Vagina (tissue), 2 donors: ENCODE results near the gene DND1.
"Not testable (repeated sequence)": the region's sequence is repeated elsewhere in the genome, so short reads cannot be mapped to it uniquely, and the experiment has no call there.

Source experiments
- POLR2AphosphoS5 ChIP-seq, 2 donors: sonication (generic); formaldehyde crosslinking; IDR thresholded peaks; one replicate each; pipeline ENCODE4 v1.9.0; 2017; ENCODE audit warnings: antibody characterized with exemption in 2 of 2, mild to moderate bottlenecking in 2 of 2, low read depth in 1 of 2; ENCODE audit not compliant: insufficient read depth in 1 of 2
- TF ChIP-seq, protein P1 (sequence below), 3 experiments: fragments of 450-650 bp in 2 of 3; fragments of 200-600 bp in 1 of 3; sonication (generic) in 1 of 3; IDR thresholded peaks; one replicate each; pipeline ENCODE4 v1.5.1; 2017 to 2019; ENCODE audit warnings: antibody characterized with exemption in 3 of 3, mild to moderate bottlenecking in 2 of 3, moderate library complexity in 2 of 3

DNA sequence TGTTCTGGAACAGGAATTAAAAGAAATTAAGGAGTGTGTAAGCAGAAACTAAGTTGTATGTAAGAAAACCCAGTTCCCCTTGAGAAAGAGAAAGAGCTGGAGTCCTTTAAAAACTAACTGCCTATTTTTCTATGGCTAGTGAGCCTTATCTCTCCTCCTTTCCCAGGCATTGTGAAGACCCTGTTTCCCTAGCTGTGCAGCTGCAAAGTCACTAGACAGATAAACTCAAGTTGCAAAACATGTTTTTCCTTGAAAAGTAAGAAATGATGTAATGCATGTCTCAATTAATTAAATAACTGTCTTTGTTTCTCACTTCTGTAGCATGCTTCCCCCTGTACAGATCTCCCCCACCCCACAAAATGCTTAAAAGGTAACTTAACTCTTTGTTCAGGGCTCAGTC, 50.3 kb downstream of the DND1 start:
- TF ChIP-seq, protein P1, sequence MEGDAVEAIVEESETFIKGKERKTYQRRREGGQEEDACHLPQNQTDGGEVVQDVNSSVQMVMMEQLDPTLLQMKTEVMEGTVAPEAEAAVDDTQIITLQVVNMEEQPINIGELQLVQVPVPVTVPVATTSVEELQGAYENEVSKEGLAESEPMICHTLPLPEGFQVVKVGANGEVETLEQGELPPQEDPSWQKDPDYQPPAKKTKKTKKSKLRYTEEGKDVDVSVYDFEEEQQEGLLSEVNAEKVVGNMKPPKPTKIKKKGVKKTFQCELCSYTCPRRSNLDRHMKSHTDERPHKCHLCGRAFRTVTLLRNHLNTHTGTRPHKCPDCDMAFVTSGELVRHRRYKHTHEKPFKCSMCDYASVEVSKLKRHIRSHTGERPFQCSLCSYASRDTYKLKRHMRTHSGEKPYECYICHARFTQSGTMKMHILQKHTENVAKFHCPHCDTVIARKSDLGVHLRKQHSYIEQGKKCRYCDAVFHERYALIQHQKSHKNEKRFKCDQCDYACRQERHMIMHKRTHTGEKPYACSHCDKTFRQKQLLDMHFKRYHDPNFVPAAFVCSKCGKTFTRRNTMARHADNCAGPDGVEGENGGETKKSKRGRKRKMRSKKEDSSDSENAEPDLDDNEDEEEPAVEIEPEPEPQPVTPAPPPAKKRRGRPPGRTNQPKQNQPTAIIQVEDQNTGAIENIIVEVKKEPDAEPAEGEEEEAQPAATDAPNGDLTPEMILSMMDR (IDR thresholded peaks at IDR 0.05): not testable (repeated sequence)
- TF ChIP-seq POLR2AphosphoS5 (IDR thresholded peaks at IDR 0.05; ENCODE audit: insufficient read depth in 1 of 2, low read depth in 1 of 2): not testable (repeated sequence)
